Spleen (tissue), 11 donors: ENCODE results near the gene KANSL1. TPM values are rescaled to one million over a fixed set of nuclear protein-coding genes. Genes with fewer than 3 reads are reported as not detected.

ENCODE experiments used
- DNase-seq: peaks from one replicate; pipeline ENCODE4 v3.0.0-alpha.2; 2020
- H3K27ac ChIP-seq, 8 donors: fragments of 200-600 bp; sonication (generic) in 7 of 8; 1 replicate in 4 of 8; 2 replicates in 4 of 8; pipeline versions ENCODE4 v1.5.0 to v1.8.0; 2016 to 2021; ENCODE audit warnings: inconsistent platforms in 4 of 8, mild to moderate bottlenecking in 4 of 8, moderate library complexity in 1 of 8
- H3K27me3 ChIP-seq, 7 donors: fragments of 200-600 bp; sonication (generic) in 6 of 7; replicated peaks in 1 of 7; 1 replicate in 4 of 7; 2 replicates in 3 of 7; pipeline versions ENCODE4 v1.5.0 to v1.8.0; 2016 to 2021; ENCODE audit warnings: inconsistent platforms in 3 of 7, mild to moderate bottlenecking in 1 of 7
- H3K36me3 ChIP-seq, 6 donors: fragments of 200-600 bp; sonication (generic) in 5 of 6; 1 replicate in 4 of 6; 2 replicates in 2 of 6; pipeline versions ENCODE4 v1.5.0 to v1.8.0; 2016 to 2021; ENCODE audit warnings: inconsistent platforms in 2 of 6
- H3K4me1 ChIP-seq, 6 donors: fragments of 200-600 bp; sonication (generic) in 5 of 6; 1 replicate in 3 of 6; 2 replicates in 3 of 6; pipeline versions ENCODE4 v1.5.0 to v1.8.0; 2016 to 2021; ENCODE audit warnings: inconsistent platforms in 3 of 6
- H3K4me3 ChIP-seq, 8 donors: fragments of 200-600 bp; sonication (generic) in 7 of 8; 1 replicate in 4 of 8; 2 replicates in 4 of 8; pipeline versions ENCODE4 v1.5.0 to v1.8.0; 2016 to 2021; ENCODE audit warnings: inconsistent platforms in 4 of 8, mild to moderate bottlenecking in 4 of 8, moderate library complexity in 2 of 8
- H3K9me3 ChIP-seq, 8 donors: fragments of 200-600 bp; sonication (generic) in 7 of 8; 1 replicate in 4 of 8; 2 replicates in 4 of 8; pipeline versions ENCODE4 v1.5.0 to v1.8.0; 2016 to 2021; ENCODE audit warnings: inconsistent platforms in 4 of 8
- POLR2A ChIP-seq, 3 donors: fragments of 450-650 bp; IDR thresholded peaks; one replicate each; pipeline ENCODE4 v1.5.1; 2017; ENCODE audit warnings: antibody characterized with exemption in 3 of 3, mild to moderate bottlenecking in 1 of 3
- POLR2AphosphoS5 ChIP-seq, 3 donors: sonication (generic); formaldehyde crosslinking; IDR thresholded peaks; one replicate each; pipeline ENCODE4 v1.5.1; 2017; ENCODE audit warnings: antibody characterized with exemption in 3 of 3
- WGBS, 5 donors: extraction: QIAGEN DNeasy Blood & Tissue Kit in 3 of 5; methylation state at CpG; one replicate each; pipeline versions ENCODE4 v1.1.5 to v1.1.7; 2013 to 2018; 5-methylcytosine and 5-hydroxymethylcytosine counted together
- intact Hi-C: fragments of 100-400 bp; cut with DNase I; formaldehyde crosslinking; loops from one replicate; pipeline ENCODE4 v1.15.0; 2023; ENCODE audit warnings: low total_unique reads
- polyA plus RNA-seq, 3 donors: library from polyadenylated mRNA; stranded (reverse); fragments of 200-250 nt; gene quantifications; one replicate each; pipeline ENCODE4 v1.2.1, GENCODE V29; 2013
- total RNA-seq, 7 donors: library from RNA; depleted of rRNA in 3 of 7; stranded (reverse); fragments of >200 nt in 3 of 7; fragmentation: NEBNext Ultra II Directional in 4 of 7; extraction: Animal tissue kit (Norgen Biotek cat#: 25700) in 4 of 7; gene quantifications; one replicate each; pipeline versions ENCODE4 v1.1.0 to v1.2.1, GENCODE V29; 2016 to 2021
- TF ChIP-seq, protein P1 (sequence below), 11 experiments: fragments of 200-600 bp in 7 of 11; fragments of 450-650 bp in 4 of 11; sonication (generic) in 4 of 11; IDR thresholded peaks in 8 of 11; conservative IDR thresholded peaks in 3 of 11; 1 replicate in 7 of 11; 2 replicates in 4 of 11; pipeline versions ENCODE4 v1.4.0 to v1.8.0; 2016 to 2021; ENCODE audit warnings: antibody characterized with exemption in 11 of 11, inconsistent platforms in 4 of 11, mild to moderate bottlenecking in 1 of 11
- donor health status: healthy with polysubstance abuse.
- donor health status: DM: no; HTN: no; CAD: no; lungs with moderate emphysema.
- donor health status: DM: no; HTN: no; CAD: no.
- donor health status: Bipolar disorder and iron deficiency.
- donor health status: healthy.
- donor health status: DM: no; HTN: no; CAD: no.
- donor health status: DM: yes; HTN: yes; CAD: no.

Gene KANSL1
- total and polyA plus RNA-seq, 10 donors, result 10.9 to 173 (median 116) TPM

DNA sequence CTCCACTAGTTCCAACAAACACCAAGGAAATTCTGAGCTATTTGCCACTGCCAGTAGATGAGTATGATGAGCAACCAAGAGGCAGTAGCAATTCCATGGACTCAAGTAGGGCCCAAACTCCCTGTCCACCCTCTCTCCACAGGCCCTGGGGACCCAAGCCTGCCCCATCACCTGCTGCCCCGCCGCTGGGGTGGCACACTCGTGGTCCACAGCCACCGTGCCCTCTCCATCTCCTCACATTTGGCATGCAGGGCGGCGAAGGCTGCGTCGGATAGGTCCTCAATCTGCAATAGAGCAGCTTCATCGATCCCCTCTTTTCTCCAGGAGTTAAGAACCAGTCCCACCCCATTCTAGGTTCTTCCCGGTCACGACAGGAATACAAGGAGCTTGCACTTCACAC is 160.3 kb downstream of the KANSL1 start:
- TF ChIP-seq POLR2A (IDR thresholded peaks at IDR 0.05), result no peak
- TF ChIP-seq, protein P1, sequence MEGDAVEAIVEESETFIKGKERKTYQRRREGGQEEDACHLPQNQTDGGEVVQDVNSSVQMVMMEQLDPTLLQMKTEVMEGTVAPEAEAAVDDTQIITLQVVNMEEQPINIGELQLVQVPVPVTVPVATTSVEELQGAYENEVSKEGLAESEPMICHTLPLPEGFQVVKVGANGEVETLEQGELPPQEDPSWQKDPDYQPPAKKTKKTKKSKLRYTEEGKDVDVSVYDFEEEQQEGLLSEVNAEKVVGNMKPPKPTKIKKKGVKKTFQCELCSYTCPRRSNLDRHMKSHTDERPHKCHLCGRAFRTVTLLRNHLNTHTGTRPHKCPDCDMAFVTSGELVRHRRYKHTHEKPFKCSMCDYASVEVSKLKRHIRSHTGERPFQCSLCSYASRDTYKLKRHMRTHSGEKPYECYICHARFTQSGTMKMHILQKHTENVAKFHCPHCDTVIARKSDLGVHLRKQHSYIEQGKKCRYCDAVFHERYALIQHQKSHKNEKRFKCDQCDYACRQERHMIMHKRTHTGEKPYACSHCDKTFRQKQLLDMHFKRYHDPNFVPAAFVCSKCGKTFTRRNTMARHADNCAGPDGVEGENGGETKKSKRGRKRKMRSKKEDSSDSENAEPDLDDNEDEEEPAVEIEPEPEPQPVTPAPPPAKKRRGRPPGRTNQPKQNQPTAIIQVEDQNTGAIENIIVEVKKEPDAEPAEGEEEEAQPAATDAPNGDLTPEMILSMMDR (IDR thresholded peaks at IDR 0.05 in 8 of 11, conservative IDR thresholded peaks at IDR 0.05 in 3 of 11), result no peak
- TF ChIP-seq POLR2AphosphoS5 (IDR thresholded peaks at IDR 0.05), result peak in 2 of 3 donors; percentile 38 to 68
- Histone ChIP-seq H3K27ac (no peak overlapping the region), H3K9me3 (no peaks in the 10 kb centered on the region), H3K4me1 (peaks cover 0 to 27% (median 10%) of the 10 kb centered on the region in 6 donors), H3K27me3 (no peaks in the 10 kb centered on the region), H3K36me3 (peaks cover 4 to 100% (median 78%) of the 10 kb centered on the region in 6 donors), H3K4me3 (no peak overlapping the region)
- intact Hi-C loops, result no loop called here
- peak; percentile 58 for DNase-seq
- WGBS, 5 donors, result 96 to 98% (median 98%) methylated on average over 11 of the region's 11 CpGs

DNA sequence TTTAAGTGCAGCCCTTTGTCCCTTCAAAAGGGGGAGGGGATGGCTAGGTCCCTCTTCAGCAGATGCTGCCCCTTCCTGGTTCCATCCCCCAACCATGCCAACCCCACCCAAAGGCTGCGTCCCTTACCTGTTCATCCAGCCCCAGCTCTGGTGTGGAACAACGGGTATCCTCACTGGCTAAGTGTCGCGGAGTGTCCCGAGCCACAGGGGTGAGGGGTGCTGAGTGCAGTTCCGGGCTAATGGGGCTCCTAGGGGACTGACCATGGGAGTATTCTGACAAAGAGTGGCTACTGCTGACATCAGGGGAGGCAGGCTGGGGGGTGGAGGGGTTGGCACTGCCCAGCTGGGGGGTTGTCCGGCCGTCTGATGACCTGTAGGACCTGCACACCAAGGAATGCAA is 161.3 kb downstream of the KANSL1 start:
- H3K27me3 ChIP-seq, result no peaks in the 10 kb centered on the region
- 87 to 94% (median 93%) methylated on average over 8 of the region's 8 CpGs for WGBS, 5 donors
- TF ChIP-seq, protein P1 (IDR thresholded peaks at IDR 0.05 in 8 of 11, conservative IDR thresholded peaks at IDR 0.05 in 3 of 11), result no peak
- TF ChIP-seq POLR2AphosphoS5 (IDR thresholded peaks at IDR 0.05) (no peak), POLR2A (IDR thresholded peaks at IDR 0.05) (no peak)
- no peak overlapping the region for H3K27ac ChIP-seq
- intact Hi-C loops, result no loop called here
- peaks cover 4 to 100% (median 70%) of the 10 kb centered on the region in 6 donors for H3K36me3 ChIP-seq
- H3K4me1 ChIP-seq, result peaks cover 0 to 37% (median 19%) of the 10 kb centered on the region in 6 donors
- peak; percentile 43 for DNase-seq
- H3K9me3 ChIP-seq, result no peaks in the 10 kb centered on the region
- no peak overlapping the region for H3K4me3 ChIP-seq

DNA sequence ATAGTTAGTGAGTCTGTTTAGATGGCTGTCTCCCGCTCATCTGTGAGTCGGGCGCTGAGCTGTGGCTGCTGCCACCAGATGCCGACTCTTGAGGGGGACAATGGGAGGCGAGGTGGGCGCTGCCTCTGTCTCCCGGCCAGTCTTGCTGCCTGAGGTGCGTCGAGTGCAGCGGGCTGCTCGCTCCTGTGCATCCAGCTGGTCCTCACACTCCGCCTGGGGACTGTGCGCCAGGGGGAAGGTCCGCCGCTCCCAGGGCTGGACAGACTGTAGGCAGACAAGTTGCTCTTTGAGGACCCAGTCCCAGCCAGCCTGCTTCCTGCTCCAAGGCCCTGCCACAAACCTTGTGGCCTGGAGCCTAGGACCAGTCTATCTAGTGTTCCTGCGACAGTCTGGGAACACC is 161.8 kb downstream of the KANSL1 start:
- Histone ChIP-seq H3K27me3 (no peaks in the 10 kb centered on the region), H3K36me3 (peaks cover 4 to 100% (median 65%) of the 10 kb centered on the region in 6 donors), H3K4me3 (no peak overlapping the region), H3K9me3 (no peaks in the 10 kb centered on the region), H3K4me1 (peaks cover 0 to 42% (median 24%) of the 10 kb centered on the region in 6 donors), H3K27ac (no peak overlapping the region)
- WGBS, 5 donors, result 95 to 96% (median 95%) methylated on average over 13 to 16 of the region's 16 CpGs
- peak; percentile 65 for DNase-seq
- intact Hi-C loops, result no loop called here
- TF ChIP-seq POLR2A (IDR thresholded peaks at IDR 0.05) (no peak), POLR2AphosphoS5 (IDR thresholded peaks at IDR 0.05) (peak in 2 of 3 donors; percentile 37 to 71)
- TF ChIP-seq, protein P1 (IDR thresholded peaks at IDR 0.05 in 8 of 11, conservative IDR thresholded peaks at IDR 0.05 in 3 of 11), result no peak

DNA sequence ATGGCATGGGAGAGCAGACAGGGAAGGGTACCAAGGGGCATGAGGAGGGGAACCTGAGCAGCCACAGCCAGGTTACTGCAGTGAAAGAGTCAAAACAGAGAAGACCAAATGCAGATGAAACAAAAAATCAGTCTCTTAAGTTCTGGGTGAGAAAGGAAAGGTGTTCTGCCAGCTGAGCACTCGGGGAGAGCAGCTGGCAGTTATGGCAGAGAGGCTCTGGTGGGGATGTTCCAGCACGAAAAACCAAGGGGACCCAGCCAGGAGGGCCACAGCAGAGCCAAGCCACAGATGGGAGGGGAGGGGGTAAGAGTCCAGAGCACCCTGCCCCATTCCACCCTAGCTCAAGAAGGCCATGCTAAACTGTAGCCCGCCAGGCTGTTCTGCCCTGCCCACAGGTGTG is 162.5 kb downstream of the KANSL1 start:
- 85 to 95% (median 90%) methylated on average over 3 of the region's 3 CpGs for WGBS, 5 donors
- Histone ChIP-seq H3K36me3 (peaks cover 4 to 100% (median 58%) of the 10 kb centered on the region in 6 donors), H3K27me3 (no peaks in the 10 kb centered on the region), H3K9me3 (no peaks in the 10 kb centered on the region), H3K27ac (no peak overlapping the region), H3K4me3 (no peak overlapping the region), H3K4me1 (peaks cover 0 to 49% (median 31%) of the 10 kb centered on the region in 6 donors)
- intact Hi-C loops, result no loop called here
- DNase-seq, result peak; percentile 52
- no peak for TF ChIP-seq POLR2A (IDR thresholded peaks at IDR 0.05)
- TF ChIP-seq POLR2AphosphoS5 (IDR thresholded peaks at IDR 0.05), result no peak
- TF ChIP-seq, protein P1 (IDR thresholded peaks at IDR 0.05 in 8 of 11, conservative IDR thresholded peaks at IDR 0.05 in 3 of 11), result no peak
